Loucy (cell line): ENCODE results near the gene PDE11A.

Experiments
- CTCF ChIP-seq: fragments of 200-600 bp; sonication (generic); conservative IDR thresholded peaks from 2 replicates; pipeline ENCODE4 v1.5.1; 2014; ENCODE audit warnings: mild to moderate bottlenecking, antibody characterized with exemption, low read length
- EZH2phosphoT487 ChIP-seq: fragments of 200-600 bp; IDR thresholded peaks from 2 replicates; pipeline ENCODE4 v1.6.1; 2018; ENCODE audit warnings: antibody characterized with exemption, mild to moderate bottlenecking, moderate library complexity, borderline replicate concordance

DNA sequence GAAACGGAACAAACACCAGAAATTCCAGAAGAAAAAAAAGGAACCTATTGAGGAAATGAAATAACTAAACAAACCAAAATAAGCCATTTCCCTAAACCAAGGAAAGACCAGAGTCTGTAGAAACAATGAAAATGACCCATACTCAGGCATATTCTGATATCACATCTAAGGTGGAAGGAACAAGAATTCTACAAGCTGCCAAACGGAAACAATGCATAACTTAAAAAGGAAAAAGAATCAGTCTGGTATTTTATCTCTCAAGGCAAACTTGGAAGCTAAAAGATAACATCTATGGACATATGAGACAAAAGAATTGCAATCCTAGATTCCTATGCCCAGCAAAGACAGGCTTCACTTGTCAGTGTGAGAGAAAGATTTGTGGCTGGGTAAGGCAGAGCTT, 326.2 kb downstream of the PDE11A start:
- TF ChIP-seq CTCF (no peak), EZH2phosphoT487 (no peak)
